ENCODE measurements around the gene NAA10.
A peak's percentile ranks its signal among the peaks of the same experiment; 100 is the strongest.

The NAA10 gene

GRCh38 chrX:153972368-153973126, 37.7 kb upstream of the NAA10 start, which contains the start of gene TMEM187 (continued):
- TF ChIP-seq ZNF518A (tag by site-specific recombination; conservative IDR thresholded peaks at IDR 0.05; ENCODE audit: low read depth) (no peak), SCRT1 (tag by site-specific recombination; IDR thresholded peaks at IDR 0.05; ENCODE audit: borderline replicate concordance) (no peak), ZEB2 (tag by site-specific recombination; IDR thresholded peaks at IDR 0.05) (no peak), EGR2 (tag by site-specific recombination; IDR thresholded peaks at IDR 0.05; ENCODE audit: low read depth) (0 out of 2 replicates have a peak, but pooled peaks have one; percentile 7), SP7 (tag by site-specific recombination; IDR thresholded peaks at IDR 0.05) (0 out of 2 replicates have a peak, but pooled peaks have one; percentile 3), ZNF692 (tag by site-specific recombination; IDR thresholded peaks at IDR 0.05) (peak; percentile 98), GLI4 (tag by site-specific recombination; IDR thresholded peaks at IDR 0.05) (no peak), REST (tag by site-specific recombination; IDR thresholded peaks at IDR 0.05) (no peak), ZNF221 (tag by site-specific recombination; IDR thresholded peaks at IDR 0.05; ENCODE audit: borderline replicate concordance) (no peak), ZNF148 (tag by site-specific recombination; IDR thresholded peaks at IDR 0.05; ENCODE audit: borderline replicate concordance) (no peak), ZBTB48 (tag by site-specific recombination; IDR thresholded peaks at IDR 0.05) (no peak), ZNF768 (tag by site-specific recombination; IDR thresholded peaks at IDR 0.05) (no peak), ZBTB1 (tag by site-specific recombination; IDR thresholded peaks at IDR 0.05) (no peak), PBX3 (CRISPR knock-in tag; IDR thresholded peaks at IDR 0.05) (peak; percentile 61; the same call in 1 of the 2 replicates), ZNF174 (tag by site-specific recombination; IDR thresholded peaks at IDR 0.05) (no peak), ZNF184 (tag by site-specific recombination; IDR thresholded peaks at IDR 0.05) (no peak), ZNF600 (tag by site-specific recombination; IDR thresholded peaks at IDR 0.05) (no peak), OSR2 (tag by site-specific recombination; IDR thresholded peaks at IDR 0.05) (no peak), ZNF341 (tag by site-specific recombination; IDR thresholded peaks at IDR 0.05; ENCODE audit: low read depth) (no peak), ZNF335 (tag by site-specific recombination; conservative IDR thresholded peaks at IDR 0.05) (no peak), ZBTB11 (tag by site-specific recombination; conservative IDR thresholded peaks at IDR 0.05; ENCODE audit: low read depth) (no peak), ZNF701 (tag by site-specific recombination; IDR thresholded peaks at IDR 0.05) (no peak)
